SK-N-SH treated with all-trans-retinoic acid at 6 μM for 48 hours (cell line): Measurements from ENCODE around the gene ARHGEF10L.

ENCODE experiments used
- ATAC-seq: fragments of 200-7000 bp; cut with Tn5 transposase; 3 replicates; pipeline ENCODE4 v1.9.1; 2020; ENCODE audit warnings: mild to moderate bottlenecking, moderate library complexity
- ARNTL ChIP-seq: fragments of 450-650 bp; formaldehyde crosslinking; IDR thresholded peaks from 2 replicates; pipeline ENCODE4 v1.5.0; 2020; ENCODE audit warnings: low read depth, mild to moderate bottlenecking, moderate library complexity, borderline replicate concordance
- BACH2 ChIP-seq: fragments of 250-450 bp; sonication (Bioruptor Pico); IDR thresholded peaks from 2 replicates; pipeline ENCODE4 v1.9.0; 2021; ENCODE audit warnings: mild to moderate bottlenecking, borderline replicate concordance
- CSDC2 ChIP-seq: fragments of 250-450 bp; sonication (Bioruptor Pico); IDR thresholded peaks from 2 replicates; pipeline ENCODE4 v1.5.0; 2020; ENCODE audit warnings: mild to moderate bottlenecking, moderate library complexity
- ESRRG ChIP-seq: fragments of 250-450 bp; sonication (Bioruptor Pico); IDR thresholded peaks from 2 replicates; pipeline ENCODE4 v1.6.1; 2021; ENCODE audit warnings: mild to moderate bottlenecking
- GLIS3 ChIP-seq: fragments of 250-450 bp; sonication (Bioruptor Pico); IDR thresholded peaks from 2 replicates; pipeline ENCODE4 v1.5.0; 2020; ENCODE audit warnings: mild to moderate bottlenecking, moderate library complexity
- ISL1 ChIP-seq: fragments of 250-450 bp; sonication (Bioruptor Pico); IDR thresholded peaks from 2 replicates; pipeline ENCODE4 v2.1.2; 2022; ENCODE audit warnings: mild to moderate bottlenecking, moderate library complexity
- OSR1 ChIP-seq: fragments of 250-450 bp; sonication (Bioruptor Pico); IDR thresholded peaks from 2 replicates; pipeline ENCODE4 v1.8.0; 2022; ENCODE audit warnings: moderate library complexity, mild to moderate bottlenecking, inconsistent platforms
- RARB ChIP-seq: fragments of 250-450 bp; sonication (Bioruptor Pico); IDR thresholded peaks from 2 replicates; pipeline ENCODE4 v1.8.0; 2021; ENCODE audit warnings: mild to moderate bottlenecking, moderate library complexity
- SNAI2 ChIP-seq: fragments of 250-450 bp; sonication (Bioruptor Pico); IDR thresholded peaks from 2 replicates; pipeline ENCODE4 v1.5.0; 2020; ENCODE audit warnings: mild to moderate bottlenecking, moderate library complexity
- TCF4 ChIP-seq: fragments of 250-450 bp; sonication (Bioruptor Pico); IDR thresholded peaks from 2 replicates; pipeline ENCODE4 v1.8.0; 2021; ENCODE audit warnings: mild to moderate bottlenecking, moderate library complexity, borderline replicate concordance
- TOX ChIP-seq: fragments of 250-450 bp; sonication (Bioruptor Pico); IDR thresholded peaks from 2 replicates; pipeline ENCODE4 v1.8.0; 2021; ENCODE audit warnings: mild to moderate bottlenecking, moderate library complexity, borderline replicate concordance
- ZFP30 ChIP-seq: fragments of 450-650 bp; formaldehyde crosslinking; IDR thresholded peaks from 2 replicates; pipeline ENCODE4 v1.5.0; 2022; ENCODE audit warnings: mild to moderate bottlenecking, moderate library complexity
- ZNF565 ChIP-seq: fragments of 450-650 bp; formaldehyde crosslinking; conservative IDR thresholded peaks from 2 replicates; pipeline ENCODE4 v1.5.0; 2020; ENCODE audit warnings: low read depth, mild to moderate bottlenecking, moderate library complexity
- ZNF70 ChIP-seq: fragments of 450-650 bp; formaldehyde crosslinking; IDR thresholded peaks from 2 replicates; pipeline ENCODE4 v1.5.0; 2020; ENCODE audit warnings: mild to moderate bottlenecking, moderate library complexity
- TF ChIP-seq, protein P1 (sequence below): fragments of 250-450 bp; sonication (Bioruptor Pico); IDR thresholded peaks from 2 replicates; pipeline ENCODE4 v1.5.1; 2021; ENCODE audit warnings: mild to moderate bottlenecking, moderate library complexity
- TF ChIP-seq, protein P2 (sequence below): fragments of 250-450 bp; sonication (Bioruptor Pico); IDR thresholded peaks from 2 replicates; pipeline ENCODE4 v1.5.1; 2020; ENCODE audit warnings: low read depth, mild to moderate bottlenecking, moderate library complexity
- TF ChIP-seq, protein P3 (sequence below): fragments of 250-450 bp; sonication (Bioruptor Pico); IDR thresholded peaks from 2 replicates; pipeline ENCODE4 v1.8.0; 2020; ENCODE audit warnings: mild to moderate bottlenecking, moderate library complexity, borderline replicate concordance
- TF ChIP-seq, protein P4 (sequence below): fragments of 250-450 bp; sonication (Bioruptor Pico); IDR thresholded peaks from 2 replicates; pipeline ENCODE4 v1.5.0; 2020; ENCODE audit warnings: mild to moderate bottlenecking, moderate library complexity
- TF ChIP-seq, protein P5 (sequence below): fragments of 250-450 bp; sonication (Bioruptor Pico); IDR thresholded peaks from 2 replicates; pipeline ENCODE4 v1.8.0; 2021; ENCODE audit warnings: low read depth, mild to moderate bottlenecking, moderate library complexity, borderline replicate concordance

ARHGEF10L gene

DNA sequence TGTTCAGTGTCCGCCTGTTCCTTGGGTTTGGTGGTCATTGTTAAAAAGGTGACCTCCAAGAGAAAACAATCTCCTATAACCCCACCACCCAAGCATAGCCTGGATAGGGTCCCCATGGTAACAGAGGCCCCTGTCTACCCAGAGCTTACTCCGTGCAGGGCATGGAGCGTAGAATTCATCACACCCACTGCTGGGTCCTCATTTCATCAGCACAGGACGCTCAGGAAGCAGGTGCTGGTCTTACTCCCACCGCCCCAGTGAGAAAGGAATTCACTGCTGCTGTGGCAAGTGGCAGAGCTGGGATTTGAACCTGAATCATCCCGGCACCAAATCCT is 37.0 kb downstream of the ARHGEF10L start:
- no peak for ATAC-seq
- TF ChIP-seq ISL1 (CRISPR knock-in tag) (no peak), GLIS3 (CRISPR knock-in tag) (no peak), SNAI2 (CRISPR knock-in tag) (no peak), ZFP30 (no peak), CSDC2 (CRISPR knock-in tag) (no peak), TCF4 (CRISPR knock-in tag) (no peak), TOX (no peak), ESRRG (CRISPR knock-in tag) (no peak), ARNTL (CRISPR knock-in tag) (no peak)
- TF ChIP-seq, protein P1, sequence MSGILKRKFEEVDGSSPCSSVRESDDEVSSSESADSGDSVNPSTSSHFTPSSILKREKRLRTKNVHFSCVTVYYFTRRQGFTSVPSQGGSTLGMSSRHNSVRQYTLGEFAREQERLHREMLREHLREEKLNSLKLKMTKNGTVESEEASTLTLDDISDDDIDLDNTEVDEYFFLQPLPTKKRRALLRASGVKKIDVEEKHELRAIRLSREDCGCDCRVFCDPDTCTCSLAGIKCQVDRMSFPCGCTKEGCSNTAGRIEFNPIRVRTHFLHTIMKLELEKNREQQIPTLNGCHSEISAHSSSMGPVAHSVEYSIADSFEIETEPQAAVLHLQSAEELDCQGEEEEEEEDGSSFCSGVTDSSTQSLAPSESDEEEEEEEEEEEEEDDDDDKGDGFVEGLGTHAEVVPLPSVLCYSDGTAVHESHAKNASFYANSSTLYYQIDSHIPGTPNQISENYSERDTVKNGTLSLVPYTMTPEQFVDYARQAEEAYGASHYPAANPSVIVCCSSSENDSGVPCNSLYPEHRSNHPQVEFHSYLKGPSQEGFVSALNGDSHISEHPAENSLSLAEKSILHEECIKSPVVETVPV (CRISPR knock-in tag), result no peak
- TF ChIP-seq, protein P2, sequence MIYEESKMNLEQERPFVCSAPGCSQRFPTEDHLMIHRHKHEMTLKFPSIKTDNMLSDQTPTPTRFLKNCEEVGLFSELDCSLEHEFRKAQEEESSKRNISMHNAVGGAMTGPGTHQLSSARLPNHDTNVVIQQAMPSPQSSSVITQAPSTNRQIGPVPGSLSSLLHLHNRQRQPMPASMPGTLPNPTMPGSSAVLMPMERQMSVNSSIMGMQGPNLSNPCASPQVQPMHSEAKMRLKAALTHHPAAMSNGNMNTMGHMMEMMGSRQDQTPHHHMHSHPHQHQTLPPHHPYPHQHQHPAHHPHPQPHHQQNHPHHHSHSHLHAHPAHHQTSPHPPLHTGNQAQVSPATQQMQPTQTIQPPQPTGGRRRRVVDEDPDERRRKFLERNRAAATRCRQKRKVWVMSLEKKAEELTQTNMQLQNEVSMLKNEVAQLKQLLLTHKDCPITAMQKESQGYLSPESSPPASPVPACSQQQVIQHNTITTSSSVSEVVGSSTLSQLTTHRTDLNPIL, result no peak
- TF ChIP-seq, protein P3, sequence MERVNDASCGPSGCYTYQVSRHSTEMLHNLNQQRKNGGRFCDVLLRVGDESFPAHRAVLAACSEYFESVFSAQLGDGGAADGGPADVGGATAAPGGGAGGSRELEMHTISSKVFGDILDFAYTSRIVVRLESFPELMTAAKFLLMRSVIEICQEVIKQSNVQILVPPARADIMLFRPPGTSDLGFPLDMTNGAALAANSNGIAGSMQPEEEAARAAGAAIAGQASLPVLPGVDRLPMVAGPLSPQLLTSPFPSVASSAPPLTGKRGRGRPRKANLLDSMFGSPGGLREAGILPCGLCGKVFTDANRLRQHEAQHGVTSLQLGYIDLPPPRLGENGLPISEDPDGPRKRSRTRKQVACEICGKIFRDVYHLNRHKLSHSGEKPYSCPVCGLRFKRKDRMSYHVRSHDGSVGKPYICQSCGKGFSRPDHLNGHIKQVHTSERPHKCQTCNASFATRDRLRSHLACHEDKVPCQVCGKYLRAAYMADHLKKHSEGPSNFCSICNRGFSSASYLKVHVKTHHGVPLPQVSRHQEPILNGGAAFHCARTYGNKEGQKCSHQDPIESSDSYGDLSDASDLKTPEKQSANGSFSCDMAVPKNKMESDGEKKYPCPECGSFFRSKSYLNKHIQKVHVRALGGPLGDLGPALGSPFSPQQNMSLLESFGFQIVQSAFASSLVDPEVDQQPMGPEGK (CRISPR knock-in tag), result no peak
- TF ChIP-seq, protein P4, sequence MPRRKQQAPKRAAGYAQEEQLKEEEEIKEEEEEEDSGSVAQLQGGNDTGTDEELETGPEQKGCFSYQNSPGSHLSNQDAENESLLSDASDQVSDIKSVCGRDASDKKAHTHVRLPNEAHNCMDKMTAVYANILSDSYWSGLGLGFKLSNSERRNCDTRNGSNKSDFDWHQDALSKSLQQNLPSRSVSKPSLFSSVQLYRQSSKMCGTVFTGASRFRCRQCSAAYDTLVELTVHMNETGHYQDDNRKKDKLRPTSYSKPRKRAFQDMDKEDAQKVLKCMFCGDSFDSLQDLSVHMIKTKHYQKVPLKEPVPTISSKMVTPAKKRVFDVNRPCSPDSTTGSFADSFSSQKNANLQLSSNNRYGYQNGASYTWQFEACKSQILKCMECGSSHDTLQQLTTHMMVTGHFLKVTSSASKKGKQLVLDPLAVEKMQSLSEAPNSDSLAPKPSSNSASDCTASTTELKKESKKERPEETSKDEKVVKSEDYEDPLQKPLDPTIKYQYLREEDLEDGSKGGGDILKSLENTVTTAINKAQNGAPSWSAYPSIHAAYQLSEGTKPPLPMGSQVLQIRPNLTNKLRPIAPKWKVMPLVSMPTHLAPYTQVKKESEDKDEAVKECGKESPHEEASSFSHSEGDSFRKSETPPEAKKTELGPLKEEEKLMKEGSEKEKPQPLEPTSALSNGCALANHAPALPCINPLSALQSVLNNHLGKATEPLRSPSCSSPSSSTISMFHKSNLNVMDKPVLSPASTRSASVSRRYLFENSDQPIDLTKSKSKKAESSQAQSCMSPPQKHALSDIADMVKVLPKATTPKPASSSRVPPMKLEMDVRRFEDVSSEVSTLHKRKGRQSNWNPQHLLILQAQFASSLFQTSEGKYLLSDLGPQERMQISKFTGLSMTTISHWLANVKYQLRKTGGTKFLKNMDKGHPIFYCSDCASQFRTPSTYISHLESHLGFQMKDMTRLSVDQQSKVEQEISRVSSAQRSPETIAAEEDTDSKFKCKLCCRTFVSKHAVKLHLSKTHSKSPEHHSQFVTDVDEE (CRISPR knock-in tag), result no peak
- TF ChIP-seq, protein P5, sequence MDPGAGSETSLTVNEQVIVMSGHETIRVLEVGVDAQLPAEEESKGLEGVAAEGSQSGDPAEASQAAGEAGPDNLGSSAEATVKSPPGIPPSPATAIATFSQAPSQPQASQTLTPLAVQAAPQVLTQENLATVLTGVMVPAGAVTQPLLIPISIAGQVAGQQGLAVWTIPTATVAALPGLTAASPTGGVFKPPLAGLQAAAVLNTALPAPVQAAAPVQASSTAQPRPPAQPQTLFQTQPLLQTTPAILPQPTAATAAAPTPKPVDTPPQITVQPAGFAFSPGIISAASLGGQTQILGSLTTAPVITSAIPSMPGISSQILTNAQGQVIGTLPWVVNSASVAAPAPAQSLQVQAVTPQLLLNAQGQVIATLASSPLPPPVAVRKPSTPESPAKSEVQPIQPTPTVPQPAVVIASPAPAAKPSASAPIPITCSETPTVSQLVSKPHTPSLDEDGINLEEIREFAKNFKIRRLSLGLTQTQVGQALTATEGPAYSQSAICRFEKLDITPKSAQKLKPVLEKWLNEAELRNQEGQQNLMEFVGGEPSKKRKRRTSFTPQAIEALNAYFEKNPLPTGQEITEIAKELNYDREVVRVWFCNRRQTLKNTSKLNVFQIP (CRISPR knock-in tag), result no peak

DNA sequence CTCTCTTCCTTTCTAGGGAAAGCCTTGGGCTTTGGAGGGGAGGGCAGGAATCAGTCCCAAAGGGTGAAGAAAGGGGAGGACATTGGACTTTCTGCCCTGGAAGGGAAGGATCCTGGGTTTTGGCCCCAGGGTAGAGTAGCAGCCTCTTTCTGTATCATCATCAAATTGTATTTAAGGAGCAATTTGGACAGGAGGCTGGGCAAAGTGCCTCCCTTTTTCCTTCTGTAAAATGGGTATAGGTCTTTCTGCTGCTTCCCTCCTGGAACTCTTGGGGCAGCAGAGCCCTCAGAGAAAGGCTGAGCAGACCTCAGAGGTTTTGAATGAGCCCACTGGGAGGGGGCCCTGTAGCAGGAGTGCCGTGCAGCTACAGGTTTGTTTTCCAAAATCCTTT is 38.4 kb downstream of the ARHGEF10L start:
- ATAC-seq, result no peak
- no peak for TF ChIP-seq GLIS3 (CRISPR knock-in tag)
- no peak for TF ChIP-seq BACH2 (CRISPR knock-in tag)
- no peak for TF ChIP-seq ZNF565 (CRISPR knock-in tag)
- no peak for TF ChIP-seq SNAI2 (CRISPR knock-in tag)
- no peak for TF ChIP-seq OSR1 (CRISPR knock-in tag)
- TF ChIP-seq TOX, result no peak

DNA sequence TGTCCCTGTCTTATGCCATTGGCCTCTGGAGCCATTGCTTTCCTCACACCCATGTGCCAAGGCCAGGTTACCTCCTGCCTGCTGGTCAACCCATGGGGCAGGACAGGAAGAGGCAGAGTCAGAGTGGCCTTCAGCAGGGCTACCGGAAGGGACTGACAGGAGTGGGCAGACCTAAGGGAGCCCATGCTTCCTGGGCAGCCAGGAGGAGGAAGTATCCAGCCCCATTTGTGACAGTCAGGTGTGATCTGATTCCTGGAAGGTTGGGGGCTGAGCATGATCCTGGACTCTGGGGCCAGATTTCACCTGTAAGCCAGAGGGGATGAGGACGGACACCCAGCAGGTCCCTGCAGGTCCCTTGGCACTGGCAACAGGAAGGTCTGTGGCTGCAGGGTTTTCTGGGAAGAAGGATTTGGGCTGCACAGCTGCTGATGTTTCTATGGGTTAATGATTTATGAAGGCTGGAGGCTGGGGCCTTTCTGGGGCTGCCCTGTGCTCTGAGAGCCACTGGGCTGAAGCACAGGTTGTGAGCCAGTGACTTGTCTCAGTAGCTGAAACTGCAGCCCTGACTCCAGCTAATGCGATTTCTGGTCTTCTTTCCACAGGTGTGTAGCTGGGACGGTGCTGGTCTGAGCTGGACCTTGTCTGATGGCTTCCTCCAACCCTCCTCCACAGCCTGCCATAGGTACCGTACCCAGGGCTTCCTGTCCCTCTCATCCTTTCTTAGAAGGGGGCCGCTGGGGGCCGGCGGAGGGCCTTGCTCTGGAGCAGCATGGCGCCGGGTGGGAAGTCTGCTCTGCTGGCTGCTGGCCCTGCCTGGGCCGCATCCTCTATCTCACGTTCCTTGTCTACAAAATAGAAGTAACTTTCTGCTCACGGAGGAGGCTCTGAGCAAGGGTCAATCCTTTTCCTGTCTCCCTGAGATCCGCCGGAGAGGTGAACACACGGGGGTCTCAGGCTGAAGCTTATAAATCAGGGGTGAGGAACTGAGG is 40.7 kb downstream of the ARHGEF10L start:
- TF ChIP-seq ISL1 (CRISPR knock-in tag) (no peak), ESRRG (CRISPR knock-in tag) (no peak), TOX (no peak), RARB (CRISPR knock-in tag) (no peak), BACH2 (CRISPR knock-in tag) (no peak), SNAI2 (CRISPR knock-in tag) (no peak), OSR1 (CRISPR knock-in tag) (no peak), CSDC2 (CRISPR knock-in tag) (no peak), TCF4 (CRISPR knock-in tag) (no peak), ZNF70 (CRISPR knock-in tag) (no peak)
- TF ChIP-seq, protein P5 (CRISPR knock-in tag), result no peak
- TF ChIP-seq, protein P4 (CRISPR knock-in tag), result no peak
- TF ChIP-seq, protein P2, result no peak
- TF ChIP-seq, all 23 proteins: peak for 0

More for the DNA sequence above, 40.7 kb downstream of the ARHGEF10L start:
- ATAC-seq, result no peak
